Activated CD8-positive, alpha-beta T cell treated with anti-CD3 and anti-CD28 coated beads, Interleukin-2, amount 10 ng/mL, durations not matched to agents 7 days and 5 days (primary cell): ENCODE measurements around the gene RFX4. TPM values are rescaled to one million over a fixed set of nuclear protein-coding genes. Genes with fewer than 3 reads are reported as not detected.

Experiments
- ATAC-seq: fragments of 150-1000 bp; cut with Tn5 transposase; one replicate; pipeline ENCODE4 v1.10.0; 2021; ENCODE audit warnings: moderate library complexity
- CTCF ChIA-PET: fragments of 350-600 bp; sonication (Branson Sonifier 250); formaldehyde crosslinking; loops from one replicate; lab custom pipeline; 2021; ENCODE audit warnings: antibody characterized with exemption; lab: Charles Lee
- POLR2A ChIA-PET: fragments of 350-600 bp; sonication (Branson Sonifier 250); formaldehyde crosslinking; loops from one replicate; lab custom pipeline; 2021; ENCODE audit warnings: antibody characterized with exemption; lab: Charles Lee
- DNase-seq: peaks from one replicate; pipeline ENCODE4 v3.0.0-alpha.2; 2020
- H3K27ac Mint-ChIP-seq: one replicate; pipeline ENCODE4 v1.8.0; 2021; ENCODE audit warnings: mild to moderate bottlenecking, mixed read lengths
- H3K27me3 Mint-ChIP-seq: one replicate; pipeline ENCODE4 v1.8.0; 2021; ENCODE audit warnings: low read depth, mixed read lengths
- H3K36me3 Mint-ChIP-seq: one replicate; pipeline ENCODE4 v1.8.0; 2021; ENCODE audit warnings: low read depth, mixed read lengths
- H3K4me1 Mint-ChIP-seq: one replicate; pipeline ENCODE4 v1.8.0; 2021; ENCODE audit warnings: low read depth, mixed read lengths
- H3K4me3 Mint-ChIP-seq: one replicate; pipeline ENCODE4 v1.8.0; 2021; ENCODE audit warnings: mild to moderate bottlenecking, mixed read lengths
- H3K9me3 Mint-ChIP-seq: one replicate; pipeline ENCODE4 v1.8.0; 2022; ENCODE audit warnings: mixed read lengths; ENCODE audit not compliant: insufficient read depth
- total RNA-seq, 2 experiments: library from RNA; stranded (reverse); gene quantifications; one replicate each; pipeline ENCODE4 v1.2.3, GENCODE V29; 2021

RFX4 gene
- not detected for total RNA-seq

GRCh38 chr12:106582641-106583230, at the start of gene RFX4:
Gene RFX4, plus strand, starts transcription at chr12:106583004. Its CDS starts 317 bp downstream, at chr12:106583321.
- H3K27ac Mint-ChIP-seq = no peak within 1 kb of the TSS
- H3K36me3 Mint-ChIP-seq = peaks cover 2% of the 10 kb centered on the region
- DNase-seq (no peak), ATAC-seq (no peak)
- H3K27me3 Mint-ChIP-seq = peaks cover 80% of the 10 kb centered on the region
- H3K4me3 Mint-ChIP-seq = peak within 1 kb of the TSS; percentile 46
- H3K4me1 Mint-ChIP-seq = peaks cover 29% of the 10 kb centered on the region
- no peaks in the 10 kb centered on the region for H3K9me3 Mint-ChIP-seq
- ChIA-PET CTCF (interaction anchor here (0.6 kb wide), 1 partner anchor 476 kb away, joined by 3 read pairs; no protein-coding TSS in a partner anchor), POLR2A (no interaction called here)

GRCh38 chr12:106541201-106541600, 41.6 kb upstream of the RFX4 start:
- Mint-ChIP-seq H3K4me3 (no peak overlapping the region), H3K4me1 (no peaks in the 10 kb centered on the region), H3K27ac (no peak overlapping the region), H3K27me3 (peaks cover 3% of the 10 kb centered on the region), H3K9me3 (peaks cover 5% of the 10 kb centered on the region), H3K36me3 (no peaks in the 10 kb centered on the region)
- POLR2A ChIA-PET = no interaction called here
- CTCF ChIA-PET = no interaction called here
- DNase-seq (no peak), ATAC-seq (no peak)

- DNase-seq (no peak), ATAC-seq (no peak)
- ChIA-PET POLR2A (no interaction called here), CTCF (no interaction called here)
- no peaks in the 10 kb centered on the region for H3K36me3 Mint-ChIP-seq
- H3K4me3 Mint-ChIP-seq = no peak overlapping the region
- H3K27me3 Mint-ChIP-seq = peaks cover 32% of the 10 kb centered on the region
- peaks cover 4% of the 10 kb centered on the region for H3K9me3 Mint-ChIP-seq
- H3K4me1 Mint-ChIP-seq = no peaks in the 10 kb centered on the region
- no peak overlapping the region for H3K27ac Mint-ChIP-seq
These were observed 31.4 kb upstream of the RFX4 start for GRCh38 chr12:106551410-106551809.

- H3K9me3 Mint-ChIP-seq = peaks cover 4% of the 10 kb centered on the region
- H3K27me3 Mint-ChIP-seq = peaks cover 33% of the 10 kb centered on the region
- ChIA-PET POLR2A (no interaction called here), CTCF (no interaction called here)
- no peaks in the 10 kb centered on the region for H3K36me3 Mint-ChIP-seq
- DNase-seq = no peak
- no peak overlapping the region for H3K27ac Mint-ChIP-seq
- ATAC-seq = no peak
- no peak overlapping the region for H3K4me3 Mint-ChIP-seq
- H3K4me1 Mint-ChIP-seq = no peaks in the 10 kb centered on the region
These were observed 30.6 kb upstream of the RFX4 start for GRCh38 chr12:106552228-106552627.

- Mint-ChIP-seq H3K36me3 (no peaks in the 10 kb centered on the region), H3K27ac (no peak overlapping the region), H3K9me3 (no peaks in the 10 kb centered on the region), H3K27me3 (peaks cover 32% of the 10 kb centered on the region), H3K4me1 (no peaks in the 10 kb centered on the region), H3K4me3 (no peak overlapping the region)
- ChIA-PET CTCF (no interaction called here), POLR2A (no interaction called here)
- DNase-seq (no peak), ATAC-seq (no peak)
These were observed 18.0 kb upstream of the RFX4 start for GRCh38 chr12:106564678-106565329.

GRCh38 chr12:106566771-106567170, 16.0 kb upstream of the RFX4 start:
- H3K9me3 Mint-ChIP-seq = no peaks in the 10 kb centered on the region
- POLR2A ChIA-PET = no interaction called here
- H3K27ac Mint-ChIP-seq = no peak overlapping the region
- CTCF ChIA-PET = no interaction called here
- no peak for DNase-seq
- no peaks in the 10 kb centered on the region for H3K4me1 Mint-ChIP-seq
- ATAC-seq = no peak
- H3K36me3 Mint-ChIP-seq = no peaks in the 10 kb centered on the region
- no peak overlapping the region for H3K4me3 Mint-ChIP-seq
- peaks cover 33% of the 10 kb centered on the region for H3K27me3 Mint-ChIP-seq

- ATAC-seq = no peak
- DNase-seq = no peak
- H3K4me3 Mint-ChIP-seq = no peak overlapping the region
- peaks cover 25% of the 10 kb centered on the region for H3K27me3 Mint-ChIP-seq
- H3K4me1 Mint-ChIP-seq = no peaks in the 10 kb centered on the region
- POLR2A ChIA-PET = no interaction called here
- CTCF ChIA-PET = no interaction called here
- H3K9me3 Mint-ChIP-seq = no peaks in the 10 kb centered on the region
- H3K36me3 Mint-ChIP-seq = no peaks in the 10 kb centered on the region
- H3K27ac Mint-ChIP-seq = no peak overlapping the region
These were observed 9.6 kb upstream of the RFX4 start for GRCh38 chr12:106573239-106573638.

GRCh38 chr12:106576848-106577247, 6.0 kb upstream of the RFX4 start:
- Mint-ChIP-seq H3K27me3 (peaks cover 48% of the 10 kb centered on the region), H3K4me3 (no peak overlapping the region), H3K4me1 (no peaks in the 10 kb centered on the region), H3K9me3 (no peaks in the 10 kb centered on the region), H3K36me3 (no peaks in the 10 kb centered on the region), H3K27ac (no peak overlapping the region)
- ChIA-PET POLR2A (no interaction called here), CTCF (no interaction called here)
- no peak for ATAC-seq
- DNase-seq = no peak

GRCh38 chr12:106580671-106581508, 1.9 kb upstream of the RFX4 start:
- no peaks in the 10 kb centered on the region for H3K36me3 Mint-ChIP-seq
- no peak overlapping the region for H3K4me3 Mint-ChIP-seq

GRCh38 chr12:106581543-106582248, 1.1 kb upstream of the RFX4 start:
- ATAC-seq (peak; percentile 38), DNase-seq (no peak)
- Mint-ChIP-seq H3K27me3 (peaks cover 78% of the 10 kb centered on the region), H3K27ac (no peak overlapping the region), H3K4me1 (peaks cover 26% of the 10 kb centered on the region), H3K9me3 (no peaks in the 10 kb centered on the region), H3K4me3 (no peak overlapping the region), H3K36me3 (no peaks in the 10 kb centered on the region)
- POLR2A ChIA-PET = no interaction called here
- CTCF ChIA-PET = no interaction called here

More at GRCh38 chr12:106580671-106581508, 1.9 kb upstream of the RFX4 start:
- ATAC-seq = no peak
- ChIA-PET CTCF (no interaction called here), POLR2A (no interaction called here)
- H3K27me3 Mint-ChIP-seq = peaks cover 76% of the 10 kb centered on the region
- no peaks in the 10 kb centered on the region for H3K9me3 Mint-ChIP-seq
- no peak for DNase-seq
- H3K4me1 Mint-ChIP-seq = peaks cover 26% of the 10 kb centered on the region
- H3K27ac Mint-ChIP-seq = no peak overlapping the region

- Mint-ChIP-seq H3K27ac (no peak overlapping the region), H3K27me3 (peaks cover 80% of the 10 kb centered on the region), H3K4me3 (no peak overlapping the region), H3K4me1 (peaks cover 28% of the 10 kb centered on the region), H3K9me3 (no peaks in the 10 kb centered on the region), H3K36me3 (peaks cover under 1% of the 10 kb centered on the region)
- ChIA-PET POLR2A (no interaction called here), CTCF (no interaction called here)
- ATAC-seq = no peak
- no peak for DNase-seq
These were observed 584 bp upstream of the RFX4 start for GRCh38 chr12:106582249-106582591.
